GM18907 (cell line): ENCODE measurements around the gene RDH16.
A peak's percentile ranks its signal among the peaks of the same experiment; 100 is the strongest.

ENCODE experiments used
- ATAC-seq: cut with Tn5 transposase; IDR thresholded peaks from one replicate; pipeline ENCODE4 v1.9.1; 2021; ENCODE audit warnings: mild to moderate bottlenecking, moderate library complexity; ENCODE audit not compliant: unreplicated experiment

The RDH16 gene, protein sequence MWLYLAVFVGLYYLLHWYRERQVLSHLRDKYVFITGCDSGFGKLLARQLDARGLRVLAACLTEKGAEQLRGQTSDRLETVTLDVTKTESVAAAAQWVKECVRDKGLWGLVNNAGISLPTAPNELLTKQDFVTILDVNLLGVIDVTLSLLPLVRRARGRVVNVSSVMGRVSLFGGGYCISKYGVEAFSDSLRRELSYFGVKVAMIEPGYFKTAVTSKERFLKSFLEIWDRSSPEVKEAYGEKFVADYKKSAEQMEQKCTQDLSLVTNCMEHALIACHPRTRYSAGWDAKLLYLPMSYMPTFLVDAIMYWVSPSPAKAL

DNA sequence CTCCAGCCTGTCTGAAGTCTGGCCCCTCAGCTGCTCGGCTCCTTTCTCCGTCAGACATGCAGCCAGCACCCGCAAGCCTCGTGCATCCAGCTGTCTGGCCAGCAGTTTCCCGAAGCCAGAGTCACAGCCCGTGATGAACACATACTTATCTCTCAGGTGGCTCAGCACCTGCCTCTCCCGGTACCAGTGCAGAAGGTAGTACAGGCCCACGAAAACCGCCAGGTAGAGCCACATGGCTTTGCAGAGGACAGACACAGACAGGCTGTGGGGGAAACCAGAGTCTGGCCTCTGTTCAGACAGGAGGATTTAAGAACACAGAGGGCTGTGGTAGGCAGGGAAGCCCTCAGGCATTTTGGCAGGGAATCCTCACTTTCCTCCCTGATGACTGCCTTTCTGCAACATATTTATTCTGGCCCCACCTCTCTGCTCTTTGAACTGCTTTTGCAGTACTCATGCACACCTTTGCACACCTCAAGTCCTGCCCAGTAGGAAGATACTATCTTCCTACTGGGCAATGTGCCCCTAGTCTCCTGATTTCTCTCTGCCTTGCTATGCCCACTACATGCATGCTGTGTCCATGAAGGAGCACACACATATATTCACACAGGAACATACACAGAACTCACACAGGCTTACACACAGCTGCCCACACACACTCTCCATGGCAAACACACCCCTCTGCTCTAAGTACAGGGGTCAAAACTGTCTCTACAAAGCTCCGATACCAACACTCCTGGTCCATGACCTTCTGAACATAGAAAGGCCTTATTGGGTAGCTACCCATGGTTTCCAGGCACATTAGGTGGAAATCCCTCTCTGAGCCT is at the start of gene RDH16:
TSS of gene RDH16 (minus strand) at position 380 of the 824 bp plus-strand sequence. CDS start at position 234, 146 bp downstream.
- no peak for ATAC-seq

DNA sequence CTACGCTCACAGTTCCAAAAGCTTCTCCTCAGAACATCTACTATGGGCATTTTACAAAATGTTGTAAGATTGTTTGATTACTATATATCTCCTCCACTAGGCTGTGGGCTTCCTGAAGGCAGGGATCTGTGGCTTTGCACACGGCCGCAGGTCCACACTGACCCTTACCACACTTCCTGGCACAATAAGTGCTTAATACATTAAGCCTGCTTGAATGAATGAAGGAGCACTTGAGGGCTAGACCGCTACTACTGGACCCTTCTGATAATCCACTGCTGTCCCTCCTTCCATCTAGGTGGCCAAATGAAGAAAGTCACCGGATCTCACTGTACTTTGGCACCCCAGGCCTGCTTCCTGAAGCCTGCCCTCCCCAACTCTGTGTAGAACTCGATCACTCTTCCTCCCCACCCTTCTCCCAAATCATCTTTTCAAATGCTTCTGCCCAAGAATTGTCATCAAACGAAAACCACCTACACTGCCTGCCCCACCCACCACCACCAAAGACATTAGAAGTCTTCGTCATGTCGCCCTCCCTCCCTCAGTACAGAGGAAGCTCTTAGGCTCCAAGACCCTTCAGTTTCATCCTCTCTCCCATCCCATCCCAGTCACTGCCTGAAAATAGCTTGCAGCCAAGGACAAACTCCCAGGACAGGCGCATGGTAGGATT is 49.5 kb upstream of the RDH16 start:
- ATAC-seq, result no peak

DNA sequence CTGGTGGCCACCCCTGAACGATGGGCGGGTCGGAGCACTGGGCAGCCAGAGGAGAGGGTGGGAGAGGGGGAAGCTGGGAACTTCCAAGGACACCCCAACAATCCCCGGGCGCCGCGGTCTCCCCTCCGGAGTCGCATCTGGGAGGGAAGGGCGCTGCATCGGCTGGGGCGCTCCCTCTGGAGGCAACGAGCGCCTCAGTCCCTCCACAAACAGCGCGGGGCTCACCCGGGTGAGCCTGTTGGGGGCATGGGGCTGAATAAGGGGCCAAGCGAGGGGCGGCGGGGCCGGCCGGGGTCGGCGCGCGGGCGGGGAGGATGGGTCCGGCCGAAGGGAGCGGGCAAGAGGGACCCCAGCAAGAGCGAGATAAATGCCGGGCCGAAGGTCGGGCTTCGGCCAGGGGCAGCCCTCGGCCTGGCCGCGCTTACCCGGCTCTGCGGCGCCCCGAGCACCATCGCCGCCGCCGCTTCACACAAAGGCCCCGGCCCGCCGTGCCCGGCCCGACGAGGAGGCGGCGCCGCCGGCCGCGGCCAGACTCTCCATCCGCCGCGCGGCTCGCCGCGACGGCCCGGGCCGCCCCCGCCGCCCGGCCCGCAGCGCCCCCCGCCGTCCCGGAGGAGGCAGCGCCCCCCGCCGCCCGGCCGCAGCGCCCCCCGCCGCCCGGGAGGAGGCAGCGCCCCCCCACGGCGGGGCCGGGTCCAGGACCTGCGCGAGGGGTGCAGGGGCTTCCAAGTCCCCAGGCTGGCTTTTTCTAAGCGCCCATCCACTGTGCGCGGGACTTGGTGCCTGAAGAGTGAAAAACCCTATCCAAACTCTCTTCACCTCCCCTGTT is 48.8 kb upstream of the RDH16 start, which contains the start of gene ZBTB39:
TSS of gene ZBTB39 (minus strand) at position 567 of the 829 bp plus-strand sequence. CDS start 1,629 bp downstream, outside the sequence.
- peak; percentile 67 for ATAC-seq

DNA sequence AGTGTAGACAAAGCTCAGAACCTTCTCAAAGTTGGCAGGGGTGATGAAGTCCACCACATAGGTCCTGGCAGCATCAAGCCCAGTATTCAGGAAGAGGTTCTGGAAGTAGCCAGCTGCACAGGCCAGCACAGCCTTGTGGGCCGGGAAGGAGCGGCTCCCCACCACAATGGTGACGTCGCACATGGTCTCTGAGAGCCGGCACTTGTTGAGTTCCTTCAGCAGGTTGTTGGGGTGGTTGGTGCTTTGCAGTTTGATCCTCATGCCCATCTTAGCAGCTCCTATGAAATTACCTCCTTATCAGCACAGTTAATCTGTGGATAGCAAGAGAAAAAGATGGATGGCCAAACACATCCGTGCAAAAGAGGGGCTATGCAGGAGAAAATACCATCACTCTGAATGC is 47.2 kb upstream of the RDH16 start:
- ATAC-seq, result no peak

DNA sequence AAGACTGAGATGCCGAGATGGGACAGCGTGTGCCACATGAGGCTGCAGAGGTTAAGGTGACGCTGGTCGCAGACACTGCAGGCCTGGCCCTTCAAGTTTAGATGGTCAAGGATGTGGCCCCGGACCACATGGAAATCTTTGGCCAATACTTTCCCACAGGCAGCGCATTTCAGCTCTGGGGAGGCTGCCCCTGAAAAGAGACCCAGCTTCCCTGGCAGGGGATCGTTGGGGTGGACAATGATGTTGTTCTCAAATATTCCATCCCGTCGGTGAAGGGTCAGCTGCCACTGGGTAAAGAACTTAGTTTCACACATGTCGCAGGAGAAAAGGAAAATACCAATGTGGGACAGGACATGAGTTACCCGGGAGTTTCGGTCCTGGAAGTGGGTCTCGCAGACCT is 46.0 kb upstream of the RDH16 start:
- ATAC-seq, result no peak

DNA sequence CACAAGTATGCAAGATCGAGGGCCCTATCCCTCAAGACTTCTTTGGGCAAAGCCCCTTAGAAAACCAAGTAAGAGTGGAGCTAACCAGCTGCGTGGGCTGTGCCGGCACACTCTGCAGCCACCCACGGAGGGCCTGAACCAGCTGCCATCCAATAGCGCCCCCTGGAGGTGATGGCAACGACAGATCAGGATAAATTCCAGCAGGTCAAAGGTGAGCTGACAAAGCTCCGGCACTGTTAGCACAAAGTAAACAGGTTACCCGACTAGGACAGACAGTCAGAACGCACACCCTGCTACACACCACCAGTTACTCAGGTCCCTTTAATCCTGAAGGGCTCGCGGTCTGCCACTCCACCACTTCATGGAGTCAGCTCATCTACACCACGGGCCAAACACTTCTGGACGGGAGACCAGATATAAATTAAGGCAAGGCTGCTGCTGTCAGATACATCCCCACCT is 44.1 kb upstream of the RDH16 start:
- ATAC-seq, result no peak

DNA sequence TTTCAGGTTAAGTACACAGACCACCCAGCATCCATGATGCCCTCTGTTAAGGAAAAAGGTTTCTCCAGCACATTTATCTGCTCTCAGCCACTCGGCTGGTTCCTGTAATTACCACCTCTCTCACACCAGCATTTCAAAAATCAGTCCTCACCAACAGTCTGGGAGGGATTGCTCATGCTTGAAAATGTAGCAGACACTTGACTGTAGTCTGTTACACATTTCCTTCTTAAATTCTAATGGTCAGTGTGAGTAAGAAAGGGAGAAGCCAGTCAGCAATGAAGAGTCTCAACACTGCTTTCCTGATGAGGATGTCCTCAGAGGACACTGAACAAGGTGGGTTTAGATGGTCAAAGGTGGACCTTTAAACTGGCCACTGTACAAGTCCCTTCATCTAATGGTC is 43.0 kb upstream of the RDH16 start:
- no peak for ATAC-seq

DNA sequence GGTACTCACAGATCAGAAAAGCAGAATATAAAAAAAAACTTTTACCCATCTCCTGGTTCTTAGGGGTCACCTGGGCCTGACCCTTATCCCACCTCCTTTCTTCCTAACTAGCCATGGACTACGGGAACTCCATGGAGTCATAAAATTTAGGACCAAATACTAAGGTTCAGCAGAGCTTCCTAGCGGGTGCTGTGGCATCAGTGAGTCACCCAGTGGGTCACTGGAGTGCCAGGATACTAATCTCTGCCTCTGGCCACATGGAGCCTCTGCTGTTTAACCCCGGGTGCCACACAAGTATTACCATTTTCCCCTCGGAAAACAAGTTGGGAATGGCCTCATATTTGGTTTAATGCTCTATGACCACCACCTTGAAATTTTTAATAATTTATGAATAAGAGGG is 42.0 kb upstream of the RDH16 start:
- ATAC-seq, result no peak

DNA sequence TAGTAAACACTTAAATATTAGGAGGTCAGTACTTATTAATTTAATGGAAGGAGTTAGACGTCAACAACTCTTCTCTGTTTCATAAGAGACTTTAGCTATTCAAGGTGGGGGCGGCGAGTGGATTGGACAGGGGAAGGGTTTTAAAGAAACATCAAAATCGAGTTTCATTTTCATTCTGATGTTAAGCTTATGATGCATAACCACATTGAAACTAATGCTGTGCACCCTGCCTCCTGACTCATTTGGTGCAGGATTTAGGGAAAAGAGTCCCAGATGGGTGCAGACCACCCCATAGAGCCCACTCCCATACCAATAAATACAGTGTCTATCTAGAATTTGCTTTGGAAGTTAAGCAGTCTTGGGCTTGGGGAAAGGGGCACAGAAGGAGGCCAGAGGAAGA is 41.6 kb upstream of the RDH16 start:
- peak; percentile 81 for ATAC-seq

DNA sequence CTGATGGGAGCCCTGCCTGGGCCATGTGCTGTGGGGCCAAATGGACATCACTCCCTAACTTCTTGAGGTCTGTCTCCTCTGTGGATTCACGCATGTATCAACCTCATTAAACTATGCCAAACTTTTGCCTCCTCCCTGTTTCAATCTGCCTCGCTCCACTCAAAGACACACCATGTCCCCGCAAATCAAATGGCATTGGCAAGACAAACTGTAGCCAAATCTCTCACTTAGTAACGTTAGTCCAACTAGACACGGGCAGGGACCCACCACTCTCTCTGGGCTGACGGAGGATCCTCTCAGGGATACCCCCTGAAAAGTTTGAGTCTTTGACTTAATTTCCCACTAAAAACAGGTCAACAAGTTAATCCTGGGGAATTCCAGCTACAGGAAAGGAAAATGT is 40.9 kb upstream of the RDH16 start:
- no peak for ATAC-seq

DNA sequence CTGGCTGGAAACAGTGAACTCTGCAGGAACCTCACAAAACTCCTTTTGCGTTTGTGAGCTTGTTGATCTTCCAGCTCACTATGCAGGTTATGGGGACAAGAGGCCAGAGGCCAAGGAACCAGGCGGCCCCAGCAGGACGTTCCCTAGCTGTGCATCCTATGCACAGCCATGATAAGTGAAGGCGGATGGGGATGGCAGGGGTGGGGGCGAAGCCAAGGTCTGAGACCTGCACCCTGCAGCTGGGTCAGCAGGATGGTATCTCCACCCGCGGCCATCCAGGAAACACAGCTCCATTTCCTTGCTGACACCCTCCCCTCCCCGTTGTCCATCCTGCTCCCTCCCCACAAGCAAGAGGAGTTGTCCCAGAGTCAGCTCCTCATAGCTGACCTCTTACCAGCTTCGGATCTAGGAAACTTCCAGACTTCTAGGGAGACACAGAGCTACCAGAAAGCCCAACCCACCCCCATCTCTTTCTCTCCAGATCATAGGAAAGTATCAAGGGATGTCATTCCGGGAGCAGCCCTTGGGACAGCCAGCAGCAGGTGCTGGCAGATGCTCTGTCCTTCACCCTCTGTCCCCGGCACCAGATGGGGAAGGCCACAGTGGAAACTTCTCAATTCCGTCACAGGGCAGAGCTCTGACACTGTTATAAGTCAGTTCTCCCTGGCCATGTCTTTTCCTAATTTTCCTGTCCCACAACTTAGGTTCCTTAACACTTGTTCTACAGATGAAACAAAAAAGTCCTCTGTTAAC is 39.6 kb upstream of the RDH16 start:
- no peak for ATAC-seq

DNA sequence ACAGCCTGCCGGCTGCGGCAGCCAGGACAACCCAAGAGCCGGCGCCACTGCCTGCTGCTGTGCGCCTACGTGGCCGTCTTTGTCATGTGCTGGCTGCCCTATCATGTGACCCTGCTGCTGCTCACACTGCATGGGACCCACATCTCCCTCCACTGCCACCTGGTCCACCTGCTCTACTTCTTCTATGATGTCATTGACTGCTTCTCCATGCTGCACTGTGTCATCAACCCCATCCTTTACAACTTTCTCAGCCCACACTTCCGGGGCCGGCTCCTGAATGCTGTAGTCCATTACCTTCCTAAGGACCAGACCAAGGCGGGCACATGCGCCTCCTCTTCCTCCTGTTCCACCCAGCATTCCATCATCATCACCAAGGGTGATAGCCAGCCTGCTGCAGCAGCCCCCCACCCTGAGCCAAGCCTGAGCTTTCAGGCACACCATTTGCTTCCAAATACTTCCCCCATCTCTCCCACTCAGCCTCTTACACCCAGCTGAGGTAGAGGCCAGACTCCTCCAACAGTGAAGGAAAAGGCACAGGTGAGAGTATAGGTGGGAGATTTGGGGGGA is 38.6 kb upstream of the RDH16 start:
- no peak for ATAC-seq

DNA sequence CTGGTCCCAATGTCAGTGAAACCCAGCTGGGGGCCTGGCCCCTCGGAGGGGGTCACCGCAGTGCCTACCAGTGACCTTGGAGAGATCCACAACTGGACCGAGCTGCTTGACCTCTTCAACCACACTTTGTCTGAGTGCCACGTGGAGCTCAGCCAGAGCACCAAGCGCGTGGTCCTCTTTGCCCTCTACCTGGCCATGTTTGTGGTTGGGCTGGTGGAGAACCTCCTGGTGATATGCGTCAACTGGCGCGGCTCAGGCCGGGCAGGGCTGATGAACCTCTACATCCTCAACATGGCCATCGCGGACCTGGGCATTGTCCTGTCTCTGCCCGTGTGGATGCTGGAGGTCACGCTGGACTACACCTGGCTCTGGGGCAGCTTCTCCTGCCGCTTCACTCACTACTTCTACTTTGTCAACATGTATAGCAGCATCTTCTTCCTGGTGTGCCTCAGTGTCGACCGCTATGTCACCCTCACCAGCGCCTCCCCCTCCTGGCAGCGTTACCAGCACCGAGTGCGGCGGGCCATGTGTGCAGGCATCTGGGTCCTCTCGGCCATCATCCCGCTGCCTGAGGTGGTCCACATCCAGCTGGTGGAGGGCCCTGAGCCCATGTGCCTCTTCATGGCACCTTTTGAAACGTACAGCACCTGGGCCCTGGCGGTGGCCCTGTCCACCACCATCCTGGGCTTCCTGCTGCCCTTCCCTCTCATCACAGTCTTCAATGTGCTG is 38.0 kb upstream of the RDH16 start:
- no peak for ATAC-seq

DNA sequence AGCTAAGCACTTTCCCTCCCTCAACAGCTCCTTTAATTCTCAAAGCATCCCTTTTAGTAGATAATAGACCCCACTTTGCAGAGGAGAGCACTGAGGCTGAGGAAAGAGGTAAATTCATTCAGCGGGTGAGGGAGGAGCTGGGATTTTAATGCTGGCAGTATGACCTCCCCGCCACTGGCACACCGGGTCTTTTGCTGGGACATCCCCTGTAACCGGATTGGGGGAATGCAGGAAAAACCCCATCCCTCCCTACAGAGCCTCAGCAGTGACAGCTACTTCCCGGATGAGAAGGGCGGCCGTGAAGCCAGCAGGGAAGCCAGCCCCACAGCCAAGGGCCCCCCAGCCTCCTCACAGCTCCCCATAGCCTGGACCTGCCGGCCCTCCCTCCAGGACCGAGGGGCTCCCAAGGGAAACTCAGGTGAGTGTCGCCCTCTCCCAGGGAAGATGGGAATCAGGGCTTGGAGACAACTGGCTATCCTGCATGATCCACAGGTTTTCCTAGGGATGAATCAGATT is 36.9 kb upstream of the RDH16 start:
- ATAC-seq, result no peak

DNA sequence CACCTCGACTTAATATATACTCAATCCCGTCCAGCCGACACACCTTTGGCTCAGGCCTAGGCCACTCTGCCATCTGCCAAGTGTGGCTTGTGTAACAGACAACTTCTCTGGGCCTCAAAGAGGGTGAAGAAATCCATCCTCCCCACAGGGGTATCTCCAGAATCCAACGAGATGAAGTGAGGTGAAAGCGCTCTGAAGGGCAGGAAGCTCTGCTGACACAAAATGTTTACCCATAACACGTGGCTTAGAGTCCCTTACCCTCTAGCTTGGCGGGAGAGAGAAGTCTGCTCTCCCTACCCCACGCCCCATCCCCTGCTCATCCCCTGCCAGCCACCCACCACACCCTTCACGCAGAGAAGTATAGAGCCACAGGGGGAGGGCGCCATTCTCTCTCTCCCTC is 35.9 kb upstream of the RDH16 start:
- ATAC-seq, result no peak

DNA sequence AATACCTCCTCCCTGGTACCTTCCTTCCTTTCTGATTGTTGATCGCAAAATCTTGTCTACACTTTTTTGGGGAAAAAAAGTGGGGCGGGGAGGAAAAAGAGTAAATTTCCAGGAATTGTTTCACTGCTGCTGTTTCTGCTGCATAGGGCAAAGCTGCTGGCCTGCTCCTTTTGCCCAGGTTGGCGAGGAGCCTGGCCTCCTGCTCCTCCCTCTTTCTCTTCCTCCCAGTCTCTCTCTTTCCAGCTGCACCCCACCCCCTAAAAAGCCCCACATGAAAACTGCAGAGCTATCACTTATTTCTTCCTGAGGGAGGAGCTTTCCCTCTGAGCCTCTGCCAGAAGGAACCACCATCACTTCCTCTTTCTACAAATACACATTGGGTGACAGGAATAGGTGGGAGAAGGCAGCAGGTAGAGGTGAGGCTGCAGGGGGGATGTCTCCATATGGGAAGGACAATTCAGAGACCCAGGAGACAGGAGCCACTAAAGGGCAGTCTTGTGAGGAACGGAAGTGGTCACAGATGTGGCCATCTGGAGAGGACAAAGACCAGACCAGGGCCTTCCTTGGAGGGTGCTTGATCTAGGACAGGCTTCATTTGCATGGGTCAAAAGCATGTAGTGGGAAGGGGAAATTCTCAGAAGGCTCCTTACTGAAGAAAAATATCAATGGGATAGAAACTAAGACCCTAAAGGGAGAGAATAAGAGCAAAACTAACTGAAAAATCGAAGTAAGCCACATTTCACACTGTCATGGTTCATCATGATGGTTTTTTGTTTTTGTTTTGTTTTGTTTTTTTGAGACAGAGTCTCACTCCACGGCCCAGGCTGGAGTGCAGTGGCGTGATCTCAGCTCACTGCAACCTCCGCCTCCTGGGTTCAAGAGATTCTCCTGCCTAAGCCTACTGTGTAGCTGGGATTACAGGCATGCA is 34.2 kb upstream of the RDH16 start:
- no peak for ATAC-seq

DNA sequence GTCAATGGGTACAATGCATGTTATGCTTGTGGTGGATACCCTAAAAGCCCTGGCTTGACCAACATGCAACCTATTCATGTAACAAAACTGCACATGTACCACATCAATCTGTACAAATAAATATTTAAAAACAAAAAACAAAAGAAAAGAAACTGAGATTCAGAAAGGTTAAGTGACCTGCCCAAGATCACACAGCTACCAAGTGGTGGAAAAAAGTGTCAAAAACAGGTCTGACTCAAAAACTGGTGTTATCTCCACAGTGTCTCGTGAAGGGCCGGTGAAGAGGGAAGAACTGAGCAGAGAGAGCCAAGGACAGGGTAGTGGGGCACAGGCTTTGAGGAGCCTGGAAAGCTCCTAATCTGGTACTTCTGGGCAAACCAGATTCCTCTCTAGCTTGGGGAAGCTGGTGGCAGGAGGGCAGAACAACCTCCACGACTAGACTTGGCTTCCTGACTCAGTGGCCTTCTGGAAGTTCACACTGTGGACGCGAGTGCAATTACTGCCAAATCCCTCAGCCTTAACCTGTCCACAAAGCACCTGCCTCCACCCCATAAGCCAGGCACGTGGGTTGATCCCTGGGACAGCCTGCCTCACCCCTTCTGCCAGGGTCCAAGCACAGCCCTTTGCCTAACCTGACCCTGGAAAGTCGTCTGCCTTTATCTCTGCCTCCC is 33.4 kb upstream of the RDH16 start:
- ATAC-seq, result no peak
